GM12878 (cell line): ENCODE results near the gene EPB41L1. TPM values are rescaled to one million over a fixed set of nuclear protein-coding genes. Genes with fewer than 3 reads are reported as not detected.

Experiments
- ATAC-seq: fragments of 200-7000 bp; cut with Tn5 transposase; 3 replicates; pipeline ENCODE4 v1.9.1; 2020; ENCODE audit warnings: mild to moderate bottlenecking, moderate library complexity
- BruUV-seq: library from RNA; stranded (reverse); fragments of 400-500 nt; replicated peaks from 2 replicates; lab custom pipeline; 2021; lab: Mats Ljungman, UMichigan
- CTCF ChIA-PET: fragments of 300-600 bp; sonication (Branson Sonifier 250); formaldehyde crosslinking; extraction: SDS; loops from one replicate; lab custom pipeline; 2021; ENCODE audit warnings: inconsistent platforms; lab: Yijun Ruan, JAX
- POLR2A ChIA-PET: fragments of 350-600 bp; formaldehyde crosslinking; extraction: SDS; loops from one replicate; lab custom pipeline; 2021; ENCODE audit warnings: inconsistent platforms; lab: Charles Lee
- RAD21 ChIA-PET: fragments of 300-600 bp; sonication (Branson Sonifier 250); formaldehyde crosslinking; loops from one replicate; lab custom pipeline; 2023; ENCODE audit warnings: antibody characterized with exemption; ENCODE audit not compliant: unreplicated experiment; lab: Charles Lee
- SMC1A ChIA-PET: fragments of 300-600 bp; sonication (Branson Sonifier 250); formaldehyde crosslinking; loops from one replicate; lab custom pipeline; 2023; ENCODE audit not compliant: unreplicated experiment, uncharacterized antibody; lab: Charles Lee
- DNase-seq: peaks from one replicate; pipeline ENCODE4 v3.0.0-alpha.2; 2011; ENCODE audit warnings: low read depth, low spot score
- FAIRE-seq: peaks from 3 replicates; lab custom pipeline; 2011; peaks lifted over from hg19 to GRCh38; lab: Jason Lieb, UNC
- H2AFZ ChIP-seq: 2 replicates; pipeline ENCODE4 v1.6.0; 2011; ENCODE audit warnings: low read depth, low read length, control low read depth; ENCODE audit not compliant: control insufficient read depth
- H3K27ac ChIP-seq: 2 replicates; pipeline ENCODE4 v1.5.1; 2011; ENCODE audit warnings: control low read depth; ENCODE audit not compliant: control insufficient read depth, insufficient read depth
- H3K27me3 ChIP-seq, 2 experiments: replicated peaks in 1 of 2; 2 replicates each; pipeline versions ENCODE4 v1.6.0 to v1.6.1; 2011; ENCODE audit warnings: low read length in 1 of 2; ENCODE audit not compliant: control insufficient read depth in 2 of 2, insufficient read depth in 2 of 2
- H3K36me3 ChIP-seq, 2 experiments: 2 replicates each; pipeline ENCODE4 v1.5.1; 2011; ENCODE audit warnings: low read length in 1 of 2; ENCODE audit not compliant: control insufficient read depth in 2 of 2, insufficient read depth in 2 of 2
- H3K4me1 ChIP-seq: 2 replicates; pipeline ENCODE4 v1.6.1; 2011; ENCODE audit warnings: mild to moderate bottlenecking, low read length, moderate library complexity, mixed read lengths; ENCODE audit not compliant: control insufficient read depth, insufficient read depth
- H3K4me2 ChIP-seq: 2 replicates; pipeline ENCODE4 v1.6.0; 2011; ENCODE audit warnings: control low read depth; ENCODE audit not compliant: control insufficient read depth, insufficient read depth
- H3K4me3 ChIP-seq: fragments of 200-600 bp; sonication (generic); 2 replicates; pipeline ENCODE4 v1.5.1; 2016
- H3K79me2 ChIP-seq: 2 replicates; pipeline ENCODE4 v1.6.0; 2011; ENCODE audit warnings: low read length; ENCODE audit not compliant: control insufficient read depth, insufficient read depth
- H3K9ac ChIP-seq: 2 replicates; pipeline ENCODE4 v1.8.0; 2011; ENCODE audit warnings: low read length, control low read depth, mixed read lengths; ENCODE audit not compliant: control insufficient read depth, insufficient read depth
- H3K9me3 ChIP-seq: replicated peaks from 3 replicates; pipeline ENCODE4 v1.5.1; 2011; ENCODE audit warnings: mild to moderate bottlenecking, low read length; ENCODE audit not compliant: control insufficient read depth, insufficient read depth
- H4K20me1 ChIP-seq: 2 replicates; pipeline ENCODE4 v1.6.0; 2011; ENCODE audit not compliant: control insufficient read depth, insufficient read depth
- KDM1A ChIP-seq: fragments of 200-600 bp; sonication (generic); IDR thresholded peaks from 2 replicates; pipeline ENCODE4 v1.6.1; 2016; ENCODE audit warnings: borderline replicate concordance
- MEF2A ChIP-seq: IDR thresholded peaks from 2 replicates; pipeline ENCODE4 v1.6.1; 2011; ENCODE audit warnings: low read depth, mild to moderate bottlenecking, low read length, moderate library complexity; ENCODE audit not compliant: insufficient read depth
- ZNF207 ChIP-seq: fragments of 450-650 bp; IDR thresholded peaks from 2 replicates; pipeline ENCODE4 v1.6.1; 2014; ENCODE audit warnings: antibody characterized with exemption, mild to moderate bottlenecking, borderline replicate concordance
- WGBS: methylation state at CpG from one replicate; pipeline ENCODE4 v1.1.6; 2016; ENCODE audit warnings: low lambda C conversion rate; ENCODE audit not compliant: insufficient replicate concordance, insufficient coverage; ENCODE audit errors: missing lambda C conversion rate; 5-methylcytosine and 5-hydroxymethylcytosine counted together
- in situ Hi-C: fragments of 300-500 bp; cut with MboI; formaldehyde crosslinking; loops from 9 replicates; pipeline ENCODE4 v1.14.3; 2018; ENCODE audit warnings: mixed read lengths
- intact Hi-C: fragments of 100-400 bp; cut with micrococcal nuclease; formaldehyde crosslinking; loops from one replicate; pipeline ENCODE4 v1.14.2; 2022; ENCODE audit not compliant: unreplicated experiment
- polyA plus RNA-seq, 11 experiments: library from polyadenylated mRNA; depleted of rRNA in 4 of 11; unstranded in 6 of 11; stranded (reverse) in 5 of 11; fragments of >200 nt; fragmentation: Nextera tagmentation in 4 of 11; fragmentation: Illumina TruSeq in 1 of 11; extraction: Ambion mirVana in 4 of 11; extraction: Trizol in 1 of 11; gene quantifications; 1 replicate in 1 of 11; 2 replicates in 10 of 11; pipeline versions ENCODE4 v1.2.1 to v1.2.3, GENCODE V29; 2011 to 2016; ENCODE audit warnings: inconsistent platforms in 2 of 11, missing spikeins in 2 of 11, low read depth in 1 of 11
- total RNA-seq, 4 experiments: library from RNA; depleted of rRNA in 3 of 4; stranded (reverse); fragments of >200 nt in 3 of 4; fragmentation: Illumina TruSeq in 1 of 4; extraction: Trizol in 1 of 4; gene quantifications; 2 replicates each; pipeline versions ENCODE4 v1.2.1 to v1.2.3, GENCODE V29; 2013 to 2021

The EPB41L1 gene
- total and polyA plus RNA-seq, 10 of the 15 experiments (the other 5 are each of a cell fraction or from before 2014, with no cell fraction given), result 0.08 to 3.2 (median 0.31) TPM

DNA sequence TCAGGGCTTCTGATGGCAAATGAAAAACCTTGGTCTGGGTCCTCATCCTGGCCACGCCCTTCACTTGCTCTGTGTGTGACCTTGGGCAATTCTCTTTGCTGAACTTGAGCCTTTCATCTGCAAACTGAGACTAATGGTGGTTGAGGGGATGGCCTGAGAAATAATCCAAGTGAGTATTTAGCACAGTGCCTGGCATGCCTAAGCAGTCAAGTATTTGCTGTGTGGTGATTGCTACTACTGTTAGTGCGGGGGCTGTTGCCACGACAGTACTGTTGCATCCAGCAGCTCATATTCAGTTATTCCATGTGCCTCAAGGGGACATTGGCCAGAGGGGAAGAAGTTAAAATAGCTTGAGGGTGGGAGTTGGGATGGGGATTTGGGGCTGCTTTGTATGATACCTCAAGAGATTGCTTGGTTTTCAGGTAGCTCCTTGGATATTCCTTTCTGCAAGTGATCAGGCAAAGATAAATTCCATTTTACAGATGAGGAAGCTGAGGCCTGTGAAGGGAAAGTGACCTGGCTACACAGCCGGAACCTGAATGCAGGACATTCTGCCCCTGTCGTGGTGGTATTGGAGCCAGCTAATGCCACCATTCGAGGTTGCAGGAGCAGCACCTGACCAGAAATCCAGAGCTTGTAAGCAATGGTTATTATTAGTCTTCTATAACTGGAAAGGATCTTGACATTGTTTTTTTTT lies 45.1 kb upstream of the EPB41L1 start:
- Histone ChIP-seq H2AFZ (no peak overlapping the region), H3K27ac (no peak overlapping the region), H3K36me3 (no peaks in the 10 kb centered on the region), H3K9me3 (no peaks in the 10 kb centered on the region), H3K4me1 (peaks cover 4% of the 10 kb centered on the region; the same call in 1 of the 2 replicates), H3K9ac (no peak overlapping the region), H3K27me3 (no peaks in the 10 kb centered on the region), H3K4me3 (no peak overlapping the region), H3K4me2 (no peak overlapping the region), H3K79me2 (no peaks in the 10 kb centered on the region), H4K20me1 (no peaks in the 10 kb centered on the region)
- RAD21 ChIA-PET, result no interaction called here
- SMC1A ChIA-PET, result interaction anchor here (1.4 kb wide), 1 partner anchor 29 kb away, joined by 6 read pairs; no protein-coding TSS in a partner anchor
- in situ Hi-C loops (no loop called here), intact Hi-C loops (no loop called here)
- CTCF ChIA-PET, result interaction anchor here (0.6 to 2.1 kb wide), 6 partner anchors 56 to 1101 kb away, joined by 3 to 7 read pairs (median 4); no protein-coding TSS in a partner anchor
- FAIRE-seq, result no peak
- TF ChIP-seq ZNF207, result no peak
- TF ChIP-seq MEF2A, result no peak
- no peak for ATAC-seq
- WGBS, result 45% methylated on average over 6 of the region's 6 CpGs
- DNase-seq, result no peak
- POLR2A ChIA-PET, result interaction anchor here (0.6 kb wide), 1 partner anchor 353 kb away, joined by 3 read pairs; no protein-coding TSS in a partner anchor
- no TSS peak for BruUV-seq

DNA sequence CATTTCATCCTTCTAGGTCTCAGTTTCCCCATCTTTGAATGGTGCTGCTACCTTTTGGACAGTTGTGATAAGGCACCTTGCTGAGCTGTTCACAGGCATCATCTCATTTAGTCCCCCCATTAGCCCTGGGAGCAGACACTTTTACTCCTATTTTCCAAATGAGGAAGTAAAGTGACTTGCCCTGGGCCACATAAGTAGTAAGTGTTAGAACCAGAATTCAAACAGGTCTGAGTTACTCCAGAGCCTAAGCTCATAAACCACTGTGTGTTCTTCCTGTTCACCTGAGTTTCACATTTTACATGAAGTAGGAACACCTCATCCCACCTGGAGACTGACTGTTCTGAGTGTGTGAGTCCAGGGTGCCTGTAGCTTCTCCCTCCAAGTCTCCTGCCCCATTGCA lies 43.5 kb upstream of the EPB41L1 start:
- TF ChIP-seq KDM1A, result no peak
- BruUV-seq, result no TSS peak
- Histone ChIP-seq H3K27me3 (no peaks in the 10 kb centered on the region), H3K79me2 (no peaks in the 10 kb centered on the region), H3K9me3 (no peaks in the 10 kb centered on the region), H2AFZ (no peak overlapping the region), H3K36me3 (no peaks in the 10 kb centered on the region), H3K9ac (no peak overlapping the region), H3K4me3 (no peak overlapping the region), H3K27ac (no peak overlapping the region), H4K20me1 (no peaks in the 10 kb centered on the region), H3K4me1 (peaks cover 8% of the 10 kb centered on the region; the same call in 1 of the 2 replicates), H3K4me2 (no peak overlapping the region)
- no peak for ATAC-seq
- no peak for FAIRE-seq
- ChIA-PET CTCF (interaction anchor here (0.7 to 1.5 kb wide), 3 partner anchors 41 to 120 kb away, joined by 3 to 6 read pairs (median 5); no protein-coding TSS in a partner anchor), RAD21 (interaction anchor here (0.7 to 0.9 kb wide), 3 partner anchors 15 to 118 kb away, joined by 3 to 4 read pairs (median 4); no protein-coding TSS in a partner anchor), SMC1A (interaction anchor here (1.3 kb wide), 1 partner anchor 27 kb away, joined by 6 read pairs; no protein-coding TSS in a partner anchor), POLR2A (no interaction called here)
- in situ Hi-C loops, result no loop called here
- intact Hi-C loops, result no loop called here
- no peak for DNase-seq
